ENCODE results near the gene SLC1A3.

Gene SLC1A3

DNA sequence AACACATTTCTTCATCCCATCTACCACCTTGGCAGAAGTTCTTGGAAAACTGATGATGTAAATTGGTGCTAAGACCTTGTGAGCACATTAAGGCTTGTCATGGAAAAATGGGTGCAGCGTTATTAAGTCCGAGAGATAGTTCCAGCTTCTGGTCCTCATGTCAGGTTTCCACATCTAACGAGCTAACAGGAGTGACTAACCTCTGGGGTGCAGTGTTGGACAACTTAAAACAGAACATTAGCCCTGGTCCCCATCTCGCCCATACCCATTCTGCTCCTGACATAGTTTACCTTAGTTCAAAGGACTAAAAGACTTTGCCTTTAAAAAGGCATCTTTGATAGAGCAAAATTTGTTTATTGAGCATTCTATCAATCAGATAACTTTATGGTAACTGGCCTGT, 128.0 kb downstream of the SLC1A3 start:
- H2AFZ ChIP-seq (ENCODE audit: low read depth): no peak overlapping the region
- H3K27me3 ChIP-seq (ENCODE audit: insufficient read depth, low read depth): no peaks in the 10 kb centered on the region
- no peaks in the 10 kb centered on the region for H4K20me1 ChIP-seq (ENCODE audit: insufficient read depth)
- H3K9ac ChIP-seq: no peak overlapping the region
- TF ChIP-seq, protein P1, sequence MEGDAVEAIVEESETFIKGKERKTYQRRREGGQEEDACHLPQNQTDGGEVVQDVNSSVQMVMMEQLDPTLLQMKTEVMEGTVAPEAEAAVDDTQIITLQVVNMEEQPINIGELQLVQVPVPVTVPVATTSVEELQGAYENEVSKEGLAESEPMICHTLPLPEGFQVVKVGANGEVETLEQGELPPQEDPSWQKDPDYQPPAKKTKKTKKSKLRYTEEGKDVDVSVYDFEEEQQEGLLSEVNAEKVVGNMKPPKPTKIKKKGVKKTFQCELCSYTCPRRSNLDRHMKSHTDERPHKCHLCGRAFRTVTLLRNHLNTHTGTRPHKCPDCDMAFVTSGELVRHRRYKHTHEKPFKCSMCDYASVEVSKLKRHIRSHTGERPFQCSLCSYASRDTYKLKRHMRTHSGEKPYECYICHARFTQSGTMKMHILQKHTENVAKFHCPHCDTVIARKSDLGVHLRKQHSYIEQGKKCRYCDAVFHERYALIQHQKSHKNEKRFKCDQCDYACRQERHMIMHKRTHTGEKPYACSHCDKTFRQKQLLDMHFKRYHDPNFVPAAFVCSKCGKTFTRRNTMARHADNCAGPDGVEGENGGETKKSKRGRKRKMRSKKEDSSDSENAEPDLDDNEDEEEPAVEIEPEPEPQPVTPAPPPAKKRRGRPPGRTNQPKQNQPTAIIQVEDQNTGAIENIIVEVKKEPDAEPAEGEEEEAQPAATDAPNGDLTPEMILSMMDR (conservative IDR thresholded peaks at IDR 0.05; ENCODE audit: low read depth, low read length): no peak
- H3K27ac ChIP-seq: no peak overlapping the region
- no peaks in the 10 kb centered on the region for H3K79me2 ChIP-seq (ENCODE audit: insufficient read depth, low read depth)
- peaks cover 2% of the 10 kb centered on the region for H3K4me1 ChIP-seq (ENCODE audit: low read depth, poor library complexity, severe bottlenecking)
- H3K4me2 ChIP-seq: no peak overlapping the region
- no peak overlapping the region for H3K4me3 ChIP-seq (IDR thresholded peaks at IDR 0.05; ENCODE audit: insufficient read depth, low read depth, low read length)
- H3K36me3 ChIP-seq (ENCODE audit: insufficient read depth): no peaks in the 10 kb centered on the region

DNA sequence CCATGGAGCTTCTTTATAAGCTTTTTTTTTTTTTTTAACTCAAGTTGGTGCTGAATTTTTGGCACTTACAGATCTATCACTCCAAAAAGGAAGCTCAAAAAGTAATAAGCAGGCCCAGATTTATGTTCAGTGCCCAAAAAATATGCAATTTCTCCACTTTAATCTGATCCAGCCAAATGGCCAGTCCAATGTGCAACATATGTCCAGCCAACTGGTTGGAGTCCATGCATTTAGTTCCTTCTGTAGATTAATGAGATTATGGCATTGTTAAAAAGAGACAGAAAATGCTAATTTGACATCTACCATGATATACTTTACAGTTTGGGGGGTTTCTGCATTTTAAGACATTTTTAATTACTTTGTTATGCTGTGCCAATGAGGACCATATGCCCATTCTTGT, 129.5 kb downstream of the SLC1A3 start:
- no peak overlapping the region for H3K4me2 ChIP-seq
- TF ChIP-seq, protein P1 (conservative IDR thresholded peaks at IDR 0.05; ENCODE audit: low read depth, low read length): no peak
- H3K79me2 ChIP-seq (ENCODE audit: insufficient read depth, low read depth): no peaks in the 10 kb centered on the region
- no peak overlapping the region for H3K27ac ChIP-seq
- H3K4me3 ChIP-seq (IDR thresholded peaks at IDR 0.05; ENCODE audit: insufficient read depth, low read depth, low read length): no peak overlapping the region
- no peaks in the 10 kb centered on the region for H3K36me3 ChIP-seq (ENCODE audit: insufficient read depth)
- H3K4me1 ChIP-seq (ENCODE audit: low read depth, poor library complexity, severe bottlenecking): peaks cover 6% of the 10 kb centered on the region
- no peak overlapping the region for H3K9ac ChIP-seq
- no peak overlapping the region for H2AFZ ChIP-seq (ENCODE audit: low read depth)
- H4K20me1 ChIP-seq (ENCODE audit: insufficient read depth): no peaks in the 10 kb centered on the region
- H3K27me3 ChIP-seq (ENCODE audit: insufficient read depth, low read depth): no peaks in the 10 kb centered on the region
